PC-3 (cell line): ENCODE results near the gene ZNF891.

Experiments
- CTCF ChIP-seq: fragments of 300-600 bp; sonication (generic); conservative IDR thresholded peaks from 2 replicates; pipeline ENCODE4 v1.5.1; 2017; ENCODE audit warnings: antibody characterized with exemption, low read depth, mild to moderate bottlenecking, low read length
- EZH2 ChIP-seq: fragments of 300-600 bp; sonication (generic); IDR thresholded peaks from one replicate; pipeline ENCODE4 v1.6.1; 2017; ENCODE audit warnings: antibody characterized with exemption, mild to moderate bottlenecking, low read length; ENCODE audit not compliant: unreplicated experiment
- EZH2phosphoT487 ChIP-seq: fragments of 300-600 bp; sonication (generic); IDR thresholded peaks from 2 replicates; pipeline ENCODE4 v1.6.1; 2018; ENCODE audit warnings: mild to moderate bottlenecking, antibody characterized with exemption, low read length, borderline replicate concordance

GRCh38 chr12:133174901-133175300 lies 44.8 kb upstream of the ZNF891 start:
- TF ChIP-seq CTCF (no peak), EZH2 (no peak), EZH2phosphoT487 (no peak)
